SK-N-SH treated with all-trans-retinoic acid at 6 μM for 48 hours (cell line): ENCODE results near the gene MALRD1.

Source experiments
- ATAC-seq: fragments of 200-7000 bp; cut with Tn5 transposase; 3 replicates; pipeline ENCODE4 v1.9.1; 2020; ENCODE audit warnings: mild to moderate bottlenecking, moderate library complexity
- ARNTL ChIP-seq: fragments of 450-650 bp; formaldehyde crosslinking; IDR thresholded peaks from 2 replicates; pipeline ENCODE4 v1.5.0; 2020; ENCODE audit warnings: low read depth, mild to moderate bottlenecking, moderate library complexity, borderline replicate concordance
- CSRNP3 ChIP-seq: fragments of 250-450 bp; sonication (Bioruptor Pico); IDR thresholded peaks from 2 replicates; pipeline ENCODE4 v1.5.1; 2021; ENCODE audit warnings: mild to moderate bottlenecking, moderate library complexity
- ESRRG ChIP-seq: fragments of 250-450 bp; sonication (Bioruptor Pico); IDR thresholded peaks from 2 replicates; pipeline ENCODE4 v1.6.1; 2021; ENCODE audit warnings: mild to moderate bottlenecking
- GLIS3 ChIP-seq: fragments of 250-450 bp; sonication (Bioruptor Pico); IDR thresholded peaks from 2 replicates; pipeline ENCODE4 v1.5.0; 2020; ENCODE audit warnings: mild to moderate bottlenecking, moderate library complexity
- ISL1 ChIP-seq: fragments of 250-450 bp; sonication (Bioruptor Pico); IDR thresholded peaks from 2 replicates; pipeline ENCODE4 v2.1.2; 2022; ENCODE audit warnings: mild to moderate bottlenecking, moderate library complexity
- OSR1 ChIP-seq: fragments of 250-450 bp; sonication (Bioruptor Pico); IDR thresholded peaks from 2 replicates; pipeline ENCODE4 v1.8.0; 2022; ENCODE audit warnings: moderate library complexity, mild to moderate bottlenecking, inconsistent platforms
- PPARA ChIP-seq: fragments of 250-450 bp; sonication (Bioruptor Pico); IDR thresholded peaks from 2 replicates; pipeline ENCODE4 v1.5.0; 2020; ENCODE audit warnings: mild to moderate bottlenecking, borderline replicate concordance
- TCF4 ChIP-seq: fragments of 250-450 bp; sonication (Bioruptor Pico); IDR thresholded peaks from 2 replicates; pipeline ENCODE4 v1.8.0; 2021; ENCODE audit warnings: mild to moderate bottlenecking, moderate library complexity, borderline replicate concordance
- TOX ChIP-seq: fragments of 250-450 bp; sonication (Bioruptor Pico); IDR thresholded peaks from 2 replicates; pipeline ENCODE4 v1.8.0; 2021; ENCODE audit warnings: mild to moderate bottlenecking, moderate library complexity, borderline replicate concordance
- TSHZ2 ChIP-seq: fragments of 250-450 bp; sonication (Bioruptor Pico); IDR thresholded peaks from 2 replicates; pipeline ENCODE4 v1.5.0; 2020; ENCODE audit warnings: mild to moderate bottlenecking, moderate library complexity
- ZC3H10 ChIP-seq: fragments of 250-450 bp; sonication (Bioruptor Pico); IDR thresholded peaks from 2 replicates; pipeline ENCODE4 v1.5.1; 2021; ENCODE audit warnings: mild to moderate bottlenecking, moderate library complexity
- ZFP3 ChIP-seq: fragments of 250-450 bp; sonication (Bioruptor Pico); IDR thresholded peaks from 2 replicates; pipeline ENCODE4 v1.5.0; 2020; ENCODE audit warnings: mild to moderate bottlenecking, moderate library complexity
- ZFP30 ChIP-seq: fragments of 450-650 bp; formaldehyde crosslinking; IDR thresholded peaks from 2 replicates; pipeline ENCODE4 v1.5.0; 2022; ENCODE audit warnings: mild to moderate bottlenecking, moderate library complexity
- ZNF70 ChIP-seq: fragments of 450-650 bp; formaldehyde crosslinking; IDR thresholded peaks from 2 replicates; pipeline ENCODE4 v1.5.0; 2020; ENCODE audit warnings: mild to moderate bottlenecking, moderate library complexity
- ZNF8 ChIP-seq: fragments of 450-650 bp; formaldehyde crosslinking; IDR thresholded peaks from 2 replicates; pipeline ENCODE4 v1.5.0; 2020; ENCODE audit warnings: mild to moderate bottlenecking, moderate library complexity
- TF ChIP-seq, protein P1 (sequence below): fragments of 250-450 bp; sonication (Bioruptor Pico); IDR thresholded peaks from 2 replicates; pipeline ENCODE4 v1.8.0; 2021; ENCODE audit warnings: low read depth, mild to moderate bottlenecking, moderate library complexity, borderline replicate concordance
- TF ChIP-seq, protein P2 (sequence below): fragments of 250-450 bp; sonication (Bioruptor Pico); IDR thresholded peaks from 2 replicates; pipeline ENCODE4 v1.8.0; 2020; ENCODE audit warnings: mild to moderate bottlenecking, moderate library complexity, borderline replicate concordance
- TF ChIP-seq, protein P3 (sequence below): fragments of 250-450 bp; sonication (Bioruptor Pico); IDR thresholded peaks from 2 replicates; pipeline ENCODE4 v1.5.1; 2020; ENCODE audit warnings: low read depth, mild to moderate bottlenecking, moderate library complexity

MALRD1 gene

DNA sequence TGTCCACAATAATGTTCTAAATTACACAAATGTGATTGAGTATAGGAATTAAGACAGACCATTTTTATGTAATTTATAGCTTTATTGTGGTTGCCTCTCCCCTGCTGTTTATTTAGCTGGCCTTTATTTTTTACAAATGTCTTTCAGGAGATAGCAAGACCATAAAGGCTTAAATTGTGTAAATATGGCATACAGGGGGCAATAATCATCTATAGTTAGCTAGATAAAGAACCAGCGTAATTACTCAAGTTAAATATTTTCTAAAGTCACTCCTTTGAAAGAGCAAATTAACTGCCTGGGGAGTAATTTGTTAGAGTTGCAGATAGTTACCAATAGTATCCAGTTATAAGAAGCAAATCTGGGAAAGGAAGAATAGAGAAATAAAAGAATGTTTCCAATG is at the start of gene MALRD1:
TSS of gene MALRD1 (plus strand) at position 313 of the 400 bp plus-strand sequence. CDS start 138 bp downstream, outside the sequence.
- ATAC-seq = no peak
- TF ChIP-seq GLIS3 (CRISPR knock-in tag) (no peak), OSR1 (no peak), ISL1 (no peak), ZFP30 (CRISPR knock-in tag) (no peak), ZNF70 (no peak), ZFP3 (CRISPR knock-in tag) (no peak), TSHZ2 (CRISPR knock-in tag) (no peak)
- TF ChIP-seq, protein P1, sequence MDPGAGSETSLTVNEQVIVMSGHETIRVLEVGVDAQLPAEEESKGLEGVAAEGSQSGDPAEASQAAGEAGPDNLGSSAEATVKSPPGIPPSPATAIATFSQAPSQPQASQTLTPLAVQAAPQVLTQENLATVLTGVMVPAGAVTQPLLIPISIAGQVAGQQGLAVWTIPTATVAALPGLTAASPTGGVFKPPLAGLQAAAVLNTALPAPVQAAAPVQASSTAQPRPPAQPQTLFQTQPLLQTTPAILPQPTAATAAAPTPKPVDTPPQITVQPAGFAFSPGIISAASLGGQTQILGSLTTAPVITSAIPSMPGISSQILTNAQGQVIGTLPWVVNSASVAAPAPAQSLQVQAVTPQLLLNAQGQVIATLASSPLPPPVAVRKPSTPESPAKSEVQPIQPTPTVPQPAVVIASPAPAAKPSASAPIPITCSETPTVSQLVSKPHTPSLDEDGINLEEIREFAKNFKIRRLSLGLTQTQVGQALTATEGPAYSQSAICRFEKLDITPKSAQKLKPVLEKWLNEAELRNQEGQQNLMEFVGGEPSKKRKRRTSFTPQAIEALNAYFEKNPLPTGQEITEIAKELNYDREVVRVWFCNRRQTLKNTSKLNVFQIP (CRISPR knock-in tag) = no peak

GRCh38 chr10:19003341-19003740 is 45.3 kb upstream of the MALRD1 start:
- ATAC-seq = no peak
- TF ChIP-seq GLIS3 (CRISPR knock-in tag) (no peak), TOX (CRISPR knock-in tag) (no peak), PPARA (CRISPR knock-in tag) (no peak), ISL1 (no peak), ZFP30 (CRISPR knock-in tag) (no peak), ESRRG (CRISPR knock-in tag) (no peak), CSRNP3 (CRISPR knock-in tag) (no peak), ZC3H10 (CRISPR knock-in tag) (no peak), TCF4 (CRISPR knock-in tag) (no peak), ZNF70 (no peak), ARNTL (CRISPR knock-in tag) (no peak)
- TF ChIP-seq, protein P2, sequence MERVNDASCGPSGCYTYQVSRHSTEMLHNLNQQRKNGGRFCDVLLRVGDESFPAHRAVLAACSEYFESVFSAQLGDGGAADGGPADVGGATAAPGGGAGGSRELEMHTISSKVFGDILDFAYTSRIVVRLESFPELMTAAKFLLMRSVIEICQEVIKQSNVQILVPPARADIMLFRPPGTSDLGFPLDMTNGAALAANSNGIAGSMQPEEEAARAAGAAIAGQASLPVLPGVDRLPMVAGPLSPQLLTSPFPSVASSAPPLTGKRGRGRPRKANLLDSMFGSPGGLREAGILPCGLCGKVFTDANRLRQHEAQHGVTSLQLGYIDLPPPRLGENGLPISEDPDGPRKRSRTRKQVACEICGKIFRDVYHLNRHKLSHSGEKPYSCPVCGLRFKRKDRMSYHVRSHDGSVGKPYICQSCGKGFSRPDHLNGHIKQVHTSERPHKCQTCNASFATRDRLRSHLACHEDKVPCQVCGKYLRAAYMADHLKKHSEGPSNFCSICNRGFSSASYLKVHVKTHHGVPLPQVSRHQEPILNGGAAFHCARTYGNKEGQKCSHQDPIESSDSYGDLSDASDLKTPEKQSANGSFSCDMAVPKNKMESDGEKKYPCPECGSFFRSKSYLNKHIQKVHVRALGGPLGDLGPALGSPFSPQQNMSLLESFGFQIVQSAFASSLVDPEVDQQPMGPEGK (CRISPR knock-in tag) = no peak
- TF ChIP-seq, protein P1 (CRISPR knock-in tag) = no peak
- TF ChIP-seq, protein P3, sequence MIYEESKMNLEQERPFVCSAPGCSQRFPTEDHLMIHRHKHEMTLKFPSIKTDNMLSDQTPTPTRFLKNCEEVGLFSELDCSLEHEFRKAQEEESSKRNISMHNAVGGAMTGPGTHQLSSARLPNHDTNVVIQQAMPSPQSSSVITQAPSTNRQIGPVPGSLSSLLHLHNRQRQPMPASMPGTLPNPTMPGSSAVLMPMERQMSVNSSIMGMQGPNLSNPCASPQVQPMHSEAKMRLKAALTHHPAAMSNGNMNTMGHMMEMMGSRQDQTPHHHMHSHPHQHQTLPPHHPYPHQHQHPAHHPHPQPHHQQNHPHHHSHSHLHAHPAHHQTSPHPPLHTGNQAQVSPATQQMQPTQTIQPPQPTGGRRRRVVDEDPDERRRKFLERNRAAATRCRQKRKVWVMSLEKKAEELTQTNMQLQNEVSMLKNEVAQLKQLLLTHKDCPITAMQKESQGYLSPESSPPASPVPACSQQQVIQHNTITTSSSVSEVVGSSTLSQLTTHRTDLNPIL (CRISPR knock-in tag) = no peak

DNA sequence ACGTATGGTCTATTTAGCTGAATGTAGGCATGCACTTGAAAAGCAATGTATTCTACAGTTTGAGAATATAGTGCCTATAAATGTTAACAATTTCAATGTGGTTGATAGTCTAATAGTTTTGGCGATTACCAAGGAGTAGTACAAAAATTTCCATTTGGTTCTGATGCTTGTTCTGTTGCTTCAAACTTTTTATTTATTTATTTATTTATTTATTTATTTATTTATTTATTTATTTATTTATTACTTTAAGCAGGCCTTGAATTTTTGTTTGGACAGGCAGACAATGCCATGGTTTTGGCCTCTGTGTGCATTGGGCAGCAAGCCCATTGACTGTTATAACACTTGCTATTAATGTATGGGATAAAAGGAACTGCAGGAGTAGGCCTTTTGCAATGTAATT is 36.5 kb upstream of the MALRD1 start:
- ATAC-seq = no peak
- TF ChIP-seq ARNTL (CRISPR knock-in tag) = no peak

- TF ChIP-seq OSR1 (no peak), TCF4 (CRISPR knock-in tag) (no peak), ZNF8 (CRISPR knock-in tag) (no peak), TSHZ2 (CRISPR knock-in tag) (no peak), ARNTL (CRISPR knock-in tag) (no peak), ZNF70 (no peak)
- TF ChIP-seq, protein P1 (CRISPR knock-in tag) = no peak
- TF ChIP-seq, all 23 proteins: peak for 0
- no peak for ATAC-seq
Observed at GRCh38 chr10:19014034-19014433, 34.6 kb upstream of the MALRD1 start.
